Choroid plexus epithelial cell (primary cell): ENCODE data around the gene LYRM4.

Experiments
- DNase-seq: peaks from one replicate; pipeline ENCODE4 v3.0.0-alpha.2; 2010; ENCODE audit warnings: low read depth
- H3K4me3 ChIP-seq: 2 replicates; pipeline ENCODE4 v1.5.1; 2011; ENCODE audit warnings: low read depth, mild to moderate bottlenecking, control low read depth, low read length, moderate library complexity
- TF ChIP-seq, protein P1 (sequence below): conservative IDR thresholded peaks from 2 replicates; pipeline ENCODE4 v1.5.1; 2011; ENCODE audit warnings: low read depth, mild to moderate bottlenecking, control low read depth, inconsistent platforms, low read length, moderate library complexity

LYRM4 gene

DNA sequence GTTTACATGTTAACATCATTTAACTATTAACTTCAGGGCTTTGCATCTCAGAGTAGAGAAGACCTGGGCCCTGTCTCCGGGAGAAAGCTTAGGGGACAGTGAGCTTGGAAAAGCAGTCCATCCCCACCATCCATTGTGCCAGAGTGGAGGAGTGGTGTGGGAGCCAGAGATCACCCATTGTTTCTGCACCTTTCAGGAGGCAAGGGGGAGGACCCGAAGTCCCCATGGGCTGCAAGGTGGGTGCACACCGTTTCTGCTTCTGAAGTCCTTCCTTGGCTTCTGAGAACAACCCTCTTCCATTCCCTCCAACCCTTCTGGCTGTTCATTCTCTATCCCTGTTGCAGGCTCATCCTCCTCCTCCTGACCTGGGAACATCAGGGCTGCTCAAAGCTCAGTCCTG, 179.6 kb downstream of the LYRM4 start:
- TF ChIP-seq, protein P1, sequence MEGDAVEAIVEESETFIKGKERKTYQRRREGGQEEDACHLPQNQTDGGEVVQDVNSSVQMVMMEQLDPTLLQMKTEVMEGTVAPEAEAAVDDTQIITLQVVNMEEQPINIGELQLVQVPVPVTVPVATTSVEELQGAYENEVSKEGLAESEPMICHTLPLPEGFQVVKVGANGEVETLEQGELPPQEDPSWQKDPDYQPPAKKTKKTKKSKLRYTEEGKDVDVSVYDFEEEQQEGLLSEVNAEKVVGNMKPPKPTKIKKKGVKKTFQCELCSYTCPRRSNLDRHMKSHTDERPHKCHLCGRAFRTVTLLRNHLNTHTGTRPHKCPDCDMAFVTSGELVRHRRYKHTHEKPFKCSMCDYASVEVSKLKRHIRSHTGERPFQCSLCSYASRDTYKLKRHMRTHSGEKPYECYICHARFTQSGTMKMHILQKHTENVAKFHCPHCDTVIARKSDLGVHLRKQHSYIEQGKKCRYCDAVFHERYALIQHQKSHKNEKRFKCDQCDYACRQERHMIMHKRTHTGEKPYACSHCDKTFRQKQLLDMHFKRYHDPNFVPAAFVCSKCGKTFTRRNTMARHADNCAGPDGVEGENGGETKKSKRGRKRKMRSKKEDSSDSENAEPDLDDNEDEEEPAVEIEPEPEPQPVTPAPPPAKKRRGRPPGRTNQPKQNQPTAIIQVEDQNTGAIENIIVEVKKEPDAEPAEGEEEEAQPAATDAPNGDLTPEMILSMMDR: no peak
- no peak for DNase-seq
- H3K4me3 ChIP-seq: no peak overlapping the region

DNA sequence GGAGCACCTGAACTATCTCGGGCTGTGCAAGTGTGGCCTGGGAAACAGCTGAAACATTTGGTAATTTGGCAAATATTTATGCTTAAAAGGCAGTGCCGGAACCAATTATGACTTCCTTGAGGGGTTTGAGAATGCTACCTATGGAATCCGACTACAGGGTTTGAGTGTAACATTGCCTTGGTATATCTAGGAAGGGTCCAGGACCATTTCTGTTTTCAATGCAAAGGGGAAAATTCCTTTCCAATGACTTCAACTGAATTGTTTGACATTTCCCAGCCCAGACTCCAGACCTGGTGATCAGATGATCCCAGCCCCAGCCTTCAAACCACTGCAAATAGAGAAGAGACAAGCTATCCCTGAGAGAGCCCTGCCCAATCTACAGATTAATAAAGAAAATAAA, 180.2 kb downstream of the LYRM4 start:
- H3K4me3 ChIP-seq: no peak overlapping the region
- TF ChIP-seq, protein P1: no peak
- no peak for DNase-seq

DNA sequence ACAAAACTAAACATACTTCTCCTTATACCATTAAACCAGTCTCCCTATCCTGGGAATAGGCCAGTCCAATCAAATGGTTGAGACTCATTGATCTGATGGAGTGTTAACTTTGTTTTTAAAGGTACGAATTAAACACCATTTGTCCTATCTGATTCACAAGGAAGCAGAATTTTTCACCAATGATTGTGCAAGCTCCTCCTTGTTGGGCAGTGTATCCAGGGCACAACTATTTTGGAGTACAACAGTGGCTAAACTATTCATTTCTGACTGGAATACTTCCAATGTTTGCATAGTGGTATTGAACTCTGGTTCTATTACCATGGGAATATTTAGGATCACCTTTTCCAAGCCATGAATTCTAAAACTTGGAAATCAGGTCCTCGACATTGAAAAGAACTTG, 181.1 kb downstream of the LYRM4 start:
- no peak for DNase-seq
- H3K4me3 ChIP-seq: no peak overlapping the region
- TF ChIP-seq, protein P1: no peak

DNA sequence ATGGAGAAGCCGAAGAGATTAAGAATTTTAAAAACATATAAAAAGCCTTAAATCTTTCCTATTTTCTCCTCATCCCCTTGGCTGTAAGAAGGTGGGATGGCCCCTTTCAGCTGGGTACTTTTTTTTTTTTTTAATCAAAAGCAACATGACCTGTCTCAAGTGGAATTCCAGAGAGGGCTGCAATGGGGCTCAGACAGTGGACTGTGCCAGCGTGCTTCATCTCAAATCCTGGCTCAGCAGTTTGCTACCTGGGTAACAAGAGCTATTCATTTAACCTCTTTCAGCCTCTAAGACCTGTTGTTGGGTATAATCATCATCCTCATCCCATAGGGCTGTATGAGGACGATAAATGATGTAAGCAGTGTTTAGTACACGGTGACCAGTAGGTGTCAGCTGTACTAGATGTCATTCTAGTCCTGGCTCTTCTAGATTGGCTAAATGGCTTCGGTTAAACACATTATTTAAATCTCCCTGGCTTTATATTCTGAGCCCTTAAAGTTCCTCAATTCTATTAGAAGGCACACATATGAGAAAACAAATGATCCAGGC, 182.6 kb downstream of the LYRM4 start:
- no peak for DNase-seq
- TF ChIP-seq, protein P1: peak; percentile 20
- no peak overlapping the region for H3K4me3 ChIP-seq

DNA sequence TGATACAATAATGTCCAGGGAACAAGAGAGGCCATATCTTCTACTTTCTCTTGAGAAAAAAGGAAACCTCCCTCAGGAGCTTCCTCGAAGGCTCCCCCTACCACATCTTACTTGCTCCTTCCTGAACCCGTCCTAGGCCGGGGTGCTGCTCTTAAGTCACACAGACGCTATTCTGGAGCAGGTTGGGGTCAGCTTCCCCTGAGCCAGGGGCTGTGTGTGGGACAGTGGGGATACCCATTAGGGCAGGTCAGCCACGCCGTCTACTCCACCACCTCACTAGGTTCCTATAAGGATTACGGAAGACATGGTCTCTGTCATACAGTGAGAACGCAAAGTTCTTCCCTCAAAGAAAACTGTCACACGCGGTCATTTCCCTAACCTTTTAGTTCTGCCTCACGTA, 183.8 kb downstream of the LYRM4 start:
- TF ChIP-seq, protein P1: no peak
- H3K4me3 ChIP-seq: no peak overlapping the region
- DNase-seq: no peak

DNA sequence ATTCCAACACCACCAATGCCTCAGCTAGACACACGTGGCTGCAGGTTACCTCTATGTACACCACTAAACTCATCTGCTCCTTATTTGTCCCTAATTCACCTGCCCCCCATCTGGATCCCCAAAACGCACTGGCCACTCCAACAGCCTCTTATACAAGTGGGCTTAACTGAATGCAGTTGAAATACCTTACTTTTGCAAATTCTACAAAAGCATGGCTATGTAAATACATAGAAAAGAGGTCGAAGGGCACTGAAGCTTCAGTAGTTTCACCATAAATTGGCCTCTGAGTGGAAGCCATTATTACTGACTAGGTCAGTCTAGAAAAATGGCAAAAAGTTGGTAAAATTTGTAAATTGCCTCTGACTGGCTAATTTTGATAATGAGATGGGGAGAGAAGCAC, 186.8 kb downstream of the LYRM4 start:
- no peak overlapping the region for H3K4me3 ChIP-seq
- TF ChIP-seq, protein P1: no peak
- no peak for DNase-seq

DNA sequence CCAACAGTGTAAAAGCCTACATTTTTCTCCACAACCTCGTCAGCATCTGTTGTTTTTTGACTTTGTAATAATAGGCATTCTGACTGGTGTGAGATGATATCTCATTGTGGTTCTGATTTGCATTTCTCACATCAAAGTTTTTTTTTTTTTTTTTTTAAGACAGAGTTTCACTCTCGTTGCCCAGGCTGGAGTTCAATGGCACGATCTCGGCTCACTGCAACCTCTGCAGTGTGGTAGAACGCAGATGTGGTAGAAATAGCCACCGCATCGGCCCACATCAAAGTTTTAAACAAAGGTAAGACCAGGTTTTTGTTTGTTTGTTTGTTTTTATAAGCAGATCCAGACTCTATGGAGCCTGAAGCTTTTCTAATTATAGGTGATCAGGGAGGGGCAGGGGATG, 188.3 kb downstream of the LYRM4 start:
- H3K4me3 ChIP-seq: no peak overlapping the region
- DNase-seq: no peak
- TF ChIP-seq, protein P1: no peak
